GM12892 (cell line): ENCODE results near the gene MTFMT.
"Not testable (repeated sequence)": the region's sequence is repeated elsewhere in the genome, so short reads cannot be mapped to it uniquely, and the experiment has no call there.

Experiments used
- DNase-seq: peaks from one replicate; pipeline ENCODE4 v3.0.0; 2011; ENCODE audit not compliant: insufficient read length
- FAIRE-seq: peaks from 2 replicates; lab custom pipeline; 2011; peaks lifted over from hg19 to GRCh38; lab: Jason Lieb, UNC
- POLR2A ChIP-seq: IDR thresholded peaks from 2 replicates; pipeline ENCODE4 v1.6.1; 2011; ENCODE audit warnings: low read depth, low read length, control low read depth
- POLR2AphosphoS5 ChIP-seq: IDR thresholded peaks from 2 replicates; pipeline ENCODE4 v1.6.1; 2011; ENCODE audit warnings: low read depth, low read length, control low read depth
- TAF1 ChIP-seq: IDR thresholded peaks from 2 replicates; pipeline ENCODE4 v1.6.1; 2011; ENCODE audit warnings: low read depth, mild to moderate bottlenecking, control low read depth, low read length, borderline replicate concordance

MTFMT gene

GRCh38 chr15:65044724-65045481, 15.5 kb upstream of the MTFMT start, which contains the start of gene SLC51B:
SLC51B (plus strand) TSS chr15:65045387; CDS start chr15:65050005, 4,618 bp downstream.
- DNase-seq (no peak), FAIRE-seq (no peak)
- TF ChIP-seq POLR2A (no peak), POLR2AphosphoS5 (no peak), TAF1 (no peak)

- not testable (repeated sequence) for FAIRE-seq, DNase-seq
Observed at GRCh38 chr15:65044218-65044617, 14.8 kb upstream of the MTFMT start.

DNA sequence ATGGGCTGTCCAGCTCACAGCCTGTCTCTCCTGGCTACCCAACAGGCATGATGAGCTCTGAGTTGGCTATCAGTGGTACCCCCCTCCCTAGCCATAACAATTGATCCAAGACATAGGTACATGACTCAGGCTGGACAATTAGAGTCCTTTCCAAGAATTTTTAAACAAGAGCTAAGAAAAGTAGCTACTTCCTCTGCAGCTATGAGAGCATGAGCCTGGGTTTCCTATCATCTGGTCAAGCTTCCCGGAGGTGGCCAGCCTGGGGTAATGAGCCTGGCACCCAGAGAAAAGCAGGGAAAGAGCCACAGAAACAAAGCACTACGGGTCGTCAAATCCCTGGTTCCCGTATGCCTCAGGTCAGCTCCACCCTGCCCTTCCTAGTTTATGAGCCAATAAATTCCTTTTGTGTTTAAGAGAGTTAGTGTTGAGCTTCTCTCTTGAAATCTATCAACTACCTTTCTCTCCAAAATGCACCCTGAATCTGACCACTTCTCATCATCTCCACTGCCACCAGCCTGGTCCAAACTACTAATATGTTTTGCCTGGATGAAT, 13.4 kb upstream of the MTFMT start:
- FAIRE-seq (no peak), DNase-seq (no peak)
- TF ChIP-seq POLR2A = no peak
- no peak for TF ChIP-seq TAF1
- no peak for TF ChIP-seq POLR2AphosphoS5

DNA sequence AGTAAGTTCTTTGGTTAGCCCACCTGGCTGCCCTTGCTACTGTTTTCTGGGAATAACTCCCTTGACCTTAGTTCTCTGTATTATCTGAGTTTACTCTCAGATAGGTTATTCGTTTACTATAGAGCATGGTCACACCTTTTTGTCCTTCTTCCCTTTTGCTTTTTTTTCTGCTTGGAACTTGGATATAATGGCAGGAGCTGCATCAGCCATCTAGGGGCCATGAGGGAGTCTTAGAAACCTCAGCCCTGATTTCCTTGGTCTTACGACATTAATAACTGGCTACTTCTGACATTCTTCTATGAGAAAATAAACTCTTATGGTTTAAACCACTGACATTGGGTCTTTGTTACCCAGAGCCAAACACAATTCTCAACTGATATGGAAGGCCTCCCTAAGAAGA, 12.3 kb upstream of the MTFMT start:
- no peak for TF ChIP-seq POLR2AphosphoS5
- no peak for TF ChIP-seq TAF1
- no peak for TF ChIP-seq POLR2A
- DNase-seq = no peak
- no peak for FAIRE-seq

DNA sequence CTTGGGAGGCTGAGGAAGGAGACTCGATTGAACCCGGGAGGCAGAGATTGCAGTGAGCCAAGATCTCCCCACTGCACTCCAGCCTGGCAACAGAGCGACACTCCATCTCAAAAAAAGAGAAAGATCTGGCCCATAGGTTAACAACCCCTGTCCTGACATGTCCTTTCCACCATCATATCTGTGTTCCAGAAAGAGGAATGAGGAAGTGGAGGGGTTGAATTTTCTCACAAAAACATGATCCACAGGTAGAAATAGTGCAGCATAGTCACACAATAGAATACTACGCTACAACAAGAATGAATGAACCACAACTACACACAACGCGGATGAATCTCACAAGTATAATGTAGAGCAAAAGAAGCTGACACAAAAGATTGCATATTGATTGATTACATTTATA, 11.0 kb upstream of the MTFMT start:
- no peak for DNase-seq
- FAIRE-seq = no peak
- TF ChIP-seq TAF1 (no peak), POLR2A (no peak), POLR2AphosphoS5 (no peak)

DNA sequence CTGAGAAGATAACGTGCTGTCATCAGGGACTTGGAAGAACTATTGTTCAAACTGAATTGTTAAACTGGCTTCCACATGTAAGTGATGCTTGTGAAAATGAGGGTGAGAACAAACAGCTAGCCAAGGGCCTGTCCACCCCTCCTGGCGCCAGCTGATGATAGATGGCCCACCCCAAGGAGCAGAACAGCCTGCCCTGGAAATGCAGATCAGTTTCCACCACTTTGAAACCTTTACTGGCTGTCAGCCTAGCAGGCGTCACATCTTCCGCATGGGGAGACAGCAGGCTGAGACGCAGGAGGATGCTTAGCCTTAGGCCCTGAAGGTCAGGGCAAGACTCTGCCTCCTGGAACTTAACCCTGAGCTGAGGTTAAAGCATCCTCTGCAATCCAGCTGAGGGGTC, 9.4 kb upstream of the MTFMT start:
- no peak for DNase-seq
- no peak for FAIRE-seq
- TF ChIP-seq POLR2AphosphoS5 (no peak), POLR2A (no peak), TAF1 (no peak)

DNA sequence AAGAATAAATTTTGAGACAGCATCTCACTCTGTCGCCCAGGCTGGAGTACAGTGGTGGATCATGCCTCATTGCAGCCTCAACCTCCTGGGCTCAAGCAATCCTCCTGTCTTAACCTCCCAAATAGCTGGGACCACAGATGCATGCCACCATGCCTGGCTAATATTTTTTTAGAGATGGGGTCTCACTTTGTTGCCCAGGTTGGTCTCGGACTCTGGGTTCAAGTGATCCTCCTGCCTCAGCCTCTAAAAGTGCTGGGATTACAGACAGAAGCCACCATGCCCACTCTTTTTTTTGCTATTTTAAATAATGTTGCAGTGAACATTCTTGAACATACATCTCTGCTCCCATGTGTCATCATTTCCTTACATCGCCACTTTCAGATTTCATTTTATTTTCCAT, 9.0 kb upstream of the MTFMT start:
- TF ChIP-seq POLR2AphosphoS5 (no peak), TAF1 (no peak), POLR2A (no peak)
- DNase-seq (no peak), FAIRE-seq (no peak)

DNA sequence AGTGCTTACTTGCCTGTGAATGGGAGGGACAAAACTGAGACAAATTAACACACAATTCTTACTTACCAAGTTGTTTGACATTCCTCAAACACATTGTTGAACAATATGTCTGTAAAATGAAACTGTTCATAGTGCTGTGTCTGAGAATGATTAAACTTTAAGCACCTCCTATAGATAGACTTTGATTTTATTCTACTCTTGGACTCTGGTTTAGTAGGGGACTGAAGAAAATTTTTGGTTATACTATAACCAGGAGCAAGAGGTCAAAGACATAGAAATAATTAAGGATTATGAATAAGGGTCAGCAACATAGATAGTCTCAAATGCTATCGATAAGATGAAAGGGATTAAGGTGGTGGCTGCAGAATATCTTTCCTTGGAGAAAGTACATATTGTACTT, 7.9 kb upstream of the MTFMT start:
- FAIRE-seq (no peak), DNase-seq (no peak)
- no peak for TF ChIP-seq TAF1
- no peak for TF ChIP-seq POLR2AphosphoS5
- no peak for TF ChIP-seq POLR2A

DNA sequence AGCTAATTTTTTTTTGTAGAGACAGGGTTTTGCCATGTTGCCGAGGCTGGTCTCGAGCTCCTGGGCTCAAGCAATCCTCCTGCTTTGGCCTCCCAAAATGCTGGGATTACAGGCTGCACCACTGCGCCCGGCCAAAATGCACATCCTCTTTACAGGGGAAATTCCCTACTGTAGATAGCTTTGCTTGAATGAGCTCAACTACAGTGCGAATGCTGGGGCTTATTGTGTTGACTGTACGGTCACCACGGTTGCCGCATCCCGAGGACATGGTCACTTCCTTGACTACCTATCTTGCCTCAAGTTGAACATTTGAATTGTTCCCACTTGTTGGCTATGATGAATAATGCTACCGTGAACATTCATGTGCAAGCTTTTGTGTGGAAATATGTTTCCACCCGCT, 5.3 kb upstream of the MTFMT start:
- DNase-seq (no peak), FAIRE-seq (no peak)
- TF ChIP-seq POLR2A (no peak), POLR2AphosphoS5 (no peak), TAF1 (no peak)

- peak; percentile 66 for FAIRE-seq
- TF ChIP-seq POLR2A (no peak), POLR2AphosphoS5 (no peak), TAF1 (no peak)
- DNase-seq = no peak
Observed at GRCh38 chr15:65033659-65034269, 4.3 kb upstream of the MTFMT start.

DNA sequence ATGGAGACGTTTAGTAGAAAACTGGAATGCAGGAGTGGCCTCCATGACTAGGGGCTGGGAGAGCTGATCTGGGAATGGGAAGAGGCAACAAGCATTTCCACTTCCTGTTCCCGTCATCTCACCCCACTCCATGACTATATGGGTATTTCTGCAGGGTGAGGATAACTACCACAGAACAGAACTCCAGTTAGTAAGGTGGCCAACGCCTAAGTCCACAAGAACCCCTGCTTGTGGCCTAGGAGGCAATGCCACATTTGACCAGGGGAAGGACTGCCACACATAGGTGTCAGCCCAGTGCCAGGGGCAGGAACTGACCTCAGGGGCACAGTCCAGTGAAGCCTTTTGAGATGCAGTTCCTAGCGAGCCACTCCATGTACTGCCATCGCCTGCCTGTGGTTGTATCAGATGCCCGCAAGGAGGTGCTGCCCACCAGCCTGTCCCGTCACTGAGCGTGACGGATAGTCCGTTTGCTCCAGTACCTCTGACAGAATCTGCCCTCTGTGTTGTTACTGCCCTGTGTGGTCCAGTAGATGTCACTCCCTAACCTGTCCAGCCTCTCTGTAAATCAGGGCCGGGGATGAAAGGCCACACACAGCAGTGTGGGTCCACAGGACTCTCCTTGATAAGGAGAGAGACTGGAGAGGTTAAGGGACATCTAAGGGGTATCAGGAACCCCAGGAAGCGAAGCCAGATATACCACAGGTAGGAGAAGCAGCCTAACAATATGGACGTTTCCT, 3.5 kb upstream of the MTFMT start:
- no peak for TF ChIP-seq TAF1
- no peak for TF ChIP-seq POLR2A
- no peak for TF ChIP-seq POLR2AphosphoS5
- peak; percentile 84 for FAIRE-seq

GRCh38 chr15:65029736-65030208, 333 bp upstream of the MTFMT start:
- FAIRE-seq (no peak), DNase-seq (no peak)
- no peak for TF ChIP-seq POLR2A

More for the DNA sequence above, 3.5 kb upstream of the MTFMT start:
- no peak for DNase-seq

DNA sequence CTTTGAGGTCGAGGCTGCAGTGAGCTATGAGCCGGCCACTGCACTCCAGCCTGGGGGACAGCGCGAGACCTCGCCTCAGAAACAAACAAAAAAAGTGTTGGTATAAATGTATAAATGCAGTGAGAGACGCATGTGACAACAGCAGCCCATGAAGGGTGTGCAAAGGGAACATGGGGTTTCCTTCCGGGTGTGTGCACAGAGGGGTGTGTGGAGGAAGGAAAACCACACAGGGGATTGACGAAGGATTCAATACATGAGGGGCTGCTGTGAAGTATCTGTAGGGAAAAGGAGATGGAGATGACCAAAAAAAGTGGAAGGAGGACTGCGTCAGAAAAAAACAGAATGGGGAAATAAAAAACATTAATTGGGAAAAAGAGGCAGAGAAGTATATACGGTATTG, 1.1 kb downstream of the MTFMT start:
- TF ChIP-seq POLR2A (no peak), TAF1 (no peak), POLR2AphosphoS5 (no peak)
- DNase-seq = no peak
- FAIRE-seq = no peak
